Measurements from ENCODE around the gene SPEM2.

Gene SPEM2

GRCh38 chr17:7419819-7420610 is 5.4 kb upstream of the SPEM2 start, which contains the start of gene SPEM1:
SPEM1 (plus strand) TSS chr17:7420324; CDS start chr17:7420385, 61 bp downstream.
- no peak for DNase-seq (ENCODE audit: low read depth in 1 of 2, low spot score in 1 of 2)

- no peak for DNase-seq (ENCODE audit: low read depth in 1 of 2, low spot score in 1 of 2)
These were observed 4.2 kb upstream of the SPEM2 start for GRCh38 chr17:7421186-7421585.

GRCh38 chr17:7423679-7424078 is 1.7 kb upstream of the SPEM2 start:
- no peak for DNase-seq (ENCODE audit: low read depth in 1 of 2, low spot score in 1 of 2)

- DNase-seq (ENCODE audit: low read depth in 1 of 2, low spot score in 1 of 2) = no peak
These were observed 340 bp downstream of the SPEM2 start for GRCh38 chr17:7425756-7426155.

GRCh38 chr17:7426203-7426863 is 917 bp downstream of the SPEM2 start:
- DNase-seq (ENCODE audit: low read depth in 1 of 2, low spot score in 1 of 2) = no peak

GRCh38 chr17:7426896-7427489 is 1.6 kb downstream of the SPEM2 start:
- DNase-seq (ENCODE audit: low read depth in 1 of 2, low spot score in 1 of 2) = no peak

- DNase-seq (ENCODE audit: low read depth in 1 of 2, low spot score in 1 of 2) = no peak
These were observed 2.1 kb downstream of the SPEM2 start for GRCh38 chr17:7427549-7427948.

- no peak for DNase-seq (ENCODE audit: low read depth in 1 of 2, low spot score in 1 of 2)
These were observed 3.1 kb downstream of the SPEM2 start, which contains the start of gene SPEM3 for GRCh38 chr17:7428557-7428956. SPEM3 (plus strand) TSS chr17:7428857; CDS start chr17:7428903, 46 bp downstream.

GRCh38 chr17:7429722-7430121 is 4.3 kb downstream of the SPEM2 start:
- DNase-seq (ENCODE audit: low read depth in 1 of 2, low spot score in 1 of 2) = no peak

- DNase-seq (ENCODE audit: low read depth in 1 of 2, low spot score in 1 of 2) = no peak
These were observed 5.8 kb downstream of the SPEM2 start for GRCh38 chr17:7431231-7431630.

GRCh38 chr17:7432296-7432695 is 6.9 kb downstream of the SPEM2 start:
- no peak for DNase-seq (ENCODE audit: low read depth in 1 of 2, low spot score in 1 of 2)

GRCh38 chr17:7435676-7436555 is 10.5 kb downstream of the SPEM2 start:
- peak; percentile 39 to 40 for DNase-seq (ENCODE audit: low read depth in 1 of 2, low spot score in 1 of 2)

- DNase-seq (ENCODE audit: low read depth in 1 of 2, low spot score in 1 of 2) = peak; percentile 65 to 67
These were observed 11.3 kb downstream of the SPEM2 start for GRCh38 chr17:7436556-7437368.

GRCh38 chr17:7437369-7437863 is 12.0 kb downstream of the SPEM2 start:
- no peak for DNase-seq (ENCODE audit: low read depth in 1 of 2, low spot score in 1 of 2)

GRCh38 chr17:7437950-7438614 is 12.7 kb downstream of the SPEM2 start:
- DNase-seq (ENCODE audit: low read depth in 1 of 2, low spot score in 1 of 2) = peak; percentile 18 to 37

GRCh38 chr17:7438656-7439460 is 13.4 kb downstream of the SPEM2 start:
- no peak for DNase-seq (ENCODE audit: low read depth in 1 of 2, low spot score in 1 of 2)

- no peak for DNase-seq (ENCODE audit: low read depth in 1 of 2, low spot score in 1 of 2)
These were observed 14.2 kb downstream of the SPEM2 start, which contains the start of gene FGF11 for GRCh38 chr17:7439462-7440112. FGF11 (plus strand) TSS chr17:7439512; CDS start chr17:7439621, 109 bp downstream.
